Prostate gland (tissue), 2 donors: ENCODE data around the gene OSBPL9.

Source experiments
- CTCF ChIP-seq, 4 experiments: fragments of 200-600 bp in 2 of 4; fragments of 450-650 bp in 2 of 4; sonication (generic) in 2 of 4; IDR thresholded peaks; 1 replicate in 3 of 4; 2 replicates in 1 of 4; pipeline ENCODE4 v1.5.1; 2016 to 2019; ENCODE audit warnings: antibody characterized with exemption in 4 of 4, mild to moderate bottlenecking in 2 of 4, moderate library complexity in 2 of 4
- POLR2A ChIP-seq: fragments of 450-650 bp; IDR thresholded peaks from one replicate; pipeline ENCODE4 v1.6.1; 2016; ENCODE audit warnings: antibody characterized with exemption, mild to moderate bottlenecking

GRCh38 chr1:51754666-51755065, 137.8 kb downstream of the OSBPL9 start:
- no peak for TF ChIP-seq CTCF (IDR thresholded peaks at IDR 0.05)
- TF ChIP-seq POLR2A, result no peak
